OCI-LY7 (cell line): Measurements from ENCODE around the gene GXYLT1.

Source experiments
- EZH2phosphoT487 ChIP-seq: fragments of 200-600 bp; sonication (generic); IDR thresholded peaks from 2 replicates; pipeline ENCODE4 v1.6.1; 2018; ENCODE audit warnings: low read depth, borderline replicate concordance, mild to moderate bottlenecking, mixed run types, antibody characterized with exemption, low read length, moderate library complexity, mixed read lengths
- TF ChIP-seq, protein P1 (sequence below): fragments of 200-600 bp; sonication (generic); conservative IDR thresholded peaks from 2 replicates; pipeline ENCODE4 v1.5.1; 2014; ENCODE audit warnings: mild to moderate bottlenecking, antibody characterized with exemption, low read length, moderate library complexity, mixed read lengths

DNA sequence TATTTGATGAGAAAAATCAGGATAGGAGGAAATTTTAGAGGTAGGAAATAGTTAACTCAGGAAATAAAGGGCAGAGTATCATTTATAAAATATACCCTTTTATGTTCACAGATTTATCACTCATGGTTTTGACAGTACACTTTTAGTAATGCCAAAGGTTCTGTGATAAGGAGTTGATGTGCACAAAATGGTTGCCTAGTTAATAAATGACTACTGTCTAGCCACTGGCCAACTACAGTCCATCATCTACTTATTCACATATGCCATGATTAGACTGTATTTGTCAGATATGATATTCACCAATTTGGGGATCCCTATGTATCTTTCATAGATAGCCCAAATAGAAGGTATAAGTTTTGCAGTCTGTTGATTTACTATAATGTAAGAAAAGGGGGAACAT, 19.2 kb upstream of the GXYLT1 start:
- TF ChIP-seq, protein P1, sequence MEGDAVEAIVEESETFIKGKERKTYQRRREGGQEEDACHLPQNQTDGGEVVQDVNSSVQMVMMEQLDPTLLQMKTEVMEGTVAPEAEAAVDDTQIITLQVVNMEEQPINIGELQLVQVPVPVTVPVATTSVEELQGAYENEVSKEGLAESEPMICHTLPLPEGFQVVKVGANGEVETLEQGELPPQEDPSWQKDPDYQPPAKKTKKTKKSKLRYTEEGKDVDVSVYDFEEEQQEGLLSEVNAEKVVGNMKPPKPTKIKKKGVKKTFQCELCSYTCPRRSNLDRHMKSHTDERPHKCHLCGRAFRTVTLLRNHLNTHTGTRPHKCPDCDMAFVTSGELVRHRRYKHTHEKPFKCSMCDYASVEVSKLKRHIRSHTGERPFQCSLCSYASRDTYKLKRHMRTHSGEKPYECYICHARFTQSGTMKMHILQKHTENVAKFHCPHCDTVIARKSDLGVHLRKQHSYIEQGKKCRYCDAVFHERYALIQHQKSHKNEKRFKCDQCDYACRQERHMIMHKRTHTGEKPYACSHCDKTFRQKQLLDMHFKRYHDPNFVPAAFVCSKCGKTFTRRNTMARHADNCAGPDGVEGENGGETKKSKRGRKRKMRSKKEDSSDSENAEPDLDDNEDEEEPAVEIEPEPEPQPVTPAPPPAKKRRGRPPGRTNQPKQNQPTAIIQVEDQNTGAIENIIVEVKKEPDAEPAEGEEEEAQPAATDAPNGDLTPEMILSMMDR: no peak
- no peak for TF ChIP-seq EZH2phosphoT487
